Lower leg skin (tissue), 3 donors: ENCODE results near the gene TAF3.

ENCODE experiments used
- POLR2A ChIP-seq, 2 donors: fragments of 450-650 bp; IDR thresholded peaks; one replicate each; pipeline ENCODE4 v1.6.1; 2016 to 2017; ENCODE audit warnings: antibody characterized with exemption in 2 of 2, mild to moderate bottlenecking in 1 of 2, moderate library complexity in 1 of 2
- TF ChIP-seq, protein P1 (sequence below), 3 donors: fragments of 450-650 bp; IDR thresholded peaks; one replicate each; pipeline ENCODE4 v1.5.1; 2016; ENCODE audit warnings: antibody characterized with exemption in 3 of 3, mild to moderate bottlenecking in 3 of 3, moderate library complexity in 2 of 3

GRCh38 chr10:8061274-8062211, 243.2 kb downstream of the TAF3 start:
- TF ChIP-seq, protein P1, sequence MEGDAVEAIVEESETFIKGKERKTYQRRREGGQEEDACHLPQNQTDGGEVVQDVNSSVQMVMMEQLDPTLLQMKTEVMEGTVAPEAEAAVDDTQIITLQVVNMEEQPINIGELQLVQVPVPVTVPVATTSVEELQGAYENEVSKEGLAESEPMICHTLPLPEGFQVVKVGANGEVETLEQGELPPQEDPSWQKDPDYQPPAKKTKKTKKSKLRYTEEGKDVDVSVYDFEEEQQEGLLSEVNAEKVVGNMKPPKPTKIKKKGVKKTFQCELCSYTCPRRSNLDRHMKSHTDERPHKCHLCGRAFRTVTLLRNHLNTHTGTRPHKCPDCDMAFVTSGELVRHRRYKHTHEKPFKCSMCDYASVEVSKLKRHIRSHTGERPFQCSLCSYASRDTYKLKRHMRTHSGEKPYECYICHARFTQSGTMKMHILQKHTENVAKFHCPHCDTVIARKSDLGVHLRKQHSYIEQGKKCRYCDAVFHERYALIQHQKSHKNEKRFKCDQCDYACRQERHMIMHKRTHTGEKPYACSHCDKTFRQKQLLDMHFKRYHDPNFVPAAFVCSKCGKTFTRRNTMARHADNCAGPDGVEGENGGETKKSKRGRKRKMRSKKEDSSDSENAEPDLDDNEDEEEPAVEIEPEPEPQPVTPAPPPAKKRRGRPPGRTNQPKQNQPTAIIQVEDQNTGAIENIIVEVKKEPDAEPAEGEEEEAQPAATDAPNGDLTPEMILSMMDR (IDR thresholded peaks at IDR 0.05) = no peak
- TF ChIP-seq POLR2A (IDR thresholded peaks at IDR 0.05) = no peak
